HG02763 (cell line): ENCODE data around the gene HOXB7.

Source experiments
- ATAC-seq: cut with Tn5 transposase; IDR thresholded peaks from one replicate; pipeline ENCODE4 v1.9.1; 2021; ENCODE audit warnings: mild to moderate bottlenecking, moderate library complexity; ENCODE audit not compliant: unreplicated experiment

Gene HOXB7

DNA sequence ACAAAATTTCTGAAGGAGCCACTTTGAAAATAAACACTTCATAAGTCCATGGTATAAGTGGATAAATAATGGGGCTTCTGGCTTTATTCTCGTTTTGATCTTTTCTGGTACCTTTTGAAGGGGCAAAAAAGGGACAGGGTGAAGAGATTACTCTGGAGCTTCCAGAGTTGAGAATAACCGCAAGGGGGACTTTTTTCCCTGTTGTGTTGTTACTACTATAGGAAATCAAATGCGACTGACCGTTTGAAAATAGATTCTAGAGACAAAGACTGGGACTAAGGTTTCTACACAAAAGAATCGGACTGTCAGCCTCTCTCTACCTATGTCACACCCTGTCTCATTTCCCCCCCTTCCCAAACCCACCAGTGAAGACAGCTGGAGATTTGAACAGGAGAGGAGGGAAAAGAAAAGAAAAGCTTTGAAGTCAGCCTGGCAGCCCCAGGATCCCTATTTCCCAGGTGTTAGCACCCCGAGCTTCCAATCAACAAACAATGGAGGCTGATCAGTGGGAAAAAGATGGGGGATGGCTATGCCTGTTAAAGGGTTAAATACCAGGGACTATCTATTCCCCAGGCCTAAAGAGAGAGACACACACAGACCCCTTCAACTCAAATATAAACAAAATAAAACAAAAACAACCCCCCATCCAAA, 41.0 kb downstream of the HOXB7 start:
- no peak for ATAC-seq

DNA sequence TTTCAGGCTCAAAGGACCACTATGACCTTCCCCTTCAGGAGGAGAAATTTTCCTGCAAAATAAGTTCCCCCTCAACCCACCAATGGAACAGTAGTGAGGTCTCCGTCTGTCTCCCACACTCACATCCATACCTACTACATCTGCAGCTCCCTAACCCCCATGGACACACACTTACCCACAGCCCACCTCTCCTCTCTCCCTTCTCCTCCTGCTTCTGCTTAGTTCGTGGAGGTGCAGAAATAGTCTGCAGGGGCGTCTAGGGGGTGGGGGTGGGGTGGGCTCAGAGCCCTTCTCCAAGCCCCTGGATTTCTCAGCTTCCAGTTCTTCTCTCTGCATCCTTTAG, 41.6 kb downstream of the HOXB7 start:
- ATAC-seq: no peak

GRCh38 chr17:48568499-48569239, 42.1 kb downstream of the HOXB7 start:
- ATAC-seq: no peak

DNA sequence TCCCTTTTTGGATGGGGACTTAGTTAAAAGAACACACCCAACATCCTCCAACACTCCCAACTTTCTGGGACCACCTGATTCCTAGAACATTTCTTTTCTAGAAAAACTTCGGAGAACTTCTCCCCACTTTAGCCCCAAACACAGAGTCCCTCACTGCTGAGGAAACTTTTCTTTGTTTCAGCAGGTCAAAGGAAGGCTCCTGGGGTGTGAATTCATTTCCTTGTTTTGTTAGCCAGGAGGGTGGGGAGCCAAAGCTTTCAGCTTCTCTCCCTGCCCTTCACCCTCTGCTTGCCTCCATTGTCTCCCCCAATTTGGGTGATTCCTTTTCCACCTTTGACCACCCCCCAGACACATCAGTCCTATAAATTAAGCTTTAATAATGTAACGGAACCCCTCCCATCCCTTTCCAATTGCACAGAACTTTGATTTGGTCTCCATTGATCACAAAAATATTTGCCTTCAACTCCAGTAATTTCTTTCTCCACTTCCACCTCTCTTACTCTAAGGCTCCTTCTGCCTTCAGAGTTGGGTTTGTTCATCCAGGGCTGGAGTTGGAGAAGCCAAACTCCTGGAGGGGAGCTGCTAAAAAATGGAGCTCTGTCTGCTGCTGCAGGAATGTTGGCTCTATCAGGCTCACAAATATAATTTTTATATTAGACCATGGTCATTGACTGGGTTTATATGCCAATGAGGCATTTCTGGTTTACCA, 43.0 kb downstream of the HOXB7 start:
- ATAC-seq: no peak

DNA sequence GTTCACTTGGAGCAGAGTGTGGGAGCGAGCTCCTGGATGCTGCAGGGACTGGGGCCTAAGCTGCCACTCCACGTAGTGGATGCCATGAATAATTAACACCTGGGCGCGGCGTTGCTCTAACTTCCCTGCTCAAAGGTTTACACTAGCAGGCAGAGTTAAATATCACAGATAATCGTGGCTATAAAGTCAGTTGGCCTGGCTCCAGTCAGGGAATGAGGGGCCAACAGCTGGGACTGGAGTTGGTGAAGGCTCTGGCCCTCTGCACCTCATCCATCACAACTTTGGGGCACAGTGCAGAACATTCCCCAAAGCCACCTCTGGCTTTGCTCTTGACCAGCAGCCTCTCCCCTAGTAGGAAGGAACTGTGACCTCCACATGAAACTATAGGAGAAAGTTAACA, 43.6 kb downstream of the HOXB7 start:
- ATAC-seq: no peak

DNA sequence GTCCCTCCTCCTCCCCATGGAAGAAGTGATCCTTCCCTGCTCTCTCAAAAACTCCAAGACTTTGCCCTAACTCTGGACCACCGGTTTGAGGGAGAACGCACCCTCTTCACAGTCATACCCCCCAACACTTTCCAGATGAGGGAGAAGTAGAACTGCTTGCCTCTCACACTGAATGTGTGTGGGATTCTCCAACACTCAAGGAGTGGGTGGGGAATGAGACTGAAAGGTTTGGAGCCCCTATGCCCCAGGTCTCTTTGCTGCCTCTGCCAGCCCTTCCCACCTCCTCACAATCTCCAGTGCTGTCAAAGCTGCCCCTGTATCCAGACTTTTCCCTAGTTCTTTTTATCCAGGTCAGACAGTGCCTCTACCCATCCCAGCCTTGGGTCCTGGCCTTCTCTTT, 44.1 kb downstream of the HOXB7 start:
- no peak for ATAC-seq

GRCh38 chr17:48565925-48566710, 44.7 kb downstream of the HOXB7 start:
- ATAC-seq: no peak

DNA sequence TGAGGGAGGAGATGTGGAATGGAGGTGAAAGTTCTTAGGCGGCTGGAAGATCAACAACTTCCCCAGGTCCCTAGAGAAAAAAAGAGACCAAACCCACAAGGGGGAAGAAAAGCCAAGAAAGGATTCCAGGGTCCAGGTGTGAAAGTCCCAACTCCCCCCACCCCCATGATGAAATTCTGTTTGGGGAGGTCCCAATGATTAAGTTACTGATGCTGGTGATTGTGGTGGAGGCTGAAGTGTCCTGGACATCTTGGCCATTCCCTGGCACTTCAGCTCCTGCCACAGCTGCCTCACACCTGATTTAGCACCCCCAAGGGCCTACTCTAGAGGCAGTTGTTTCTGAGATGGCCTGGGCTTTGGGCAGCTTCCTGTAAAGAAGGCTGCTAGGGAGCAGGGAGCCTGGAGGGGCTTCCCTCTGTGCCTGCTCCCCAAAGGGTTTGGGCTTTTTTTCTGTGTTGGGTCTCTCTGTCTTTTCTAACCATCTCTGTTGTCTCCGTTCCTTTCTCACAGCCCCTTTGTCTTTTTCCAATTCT, 45.7 kb downstream of the HOXB7 start:
- ATAC-seq: no peak

DNA sequence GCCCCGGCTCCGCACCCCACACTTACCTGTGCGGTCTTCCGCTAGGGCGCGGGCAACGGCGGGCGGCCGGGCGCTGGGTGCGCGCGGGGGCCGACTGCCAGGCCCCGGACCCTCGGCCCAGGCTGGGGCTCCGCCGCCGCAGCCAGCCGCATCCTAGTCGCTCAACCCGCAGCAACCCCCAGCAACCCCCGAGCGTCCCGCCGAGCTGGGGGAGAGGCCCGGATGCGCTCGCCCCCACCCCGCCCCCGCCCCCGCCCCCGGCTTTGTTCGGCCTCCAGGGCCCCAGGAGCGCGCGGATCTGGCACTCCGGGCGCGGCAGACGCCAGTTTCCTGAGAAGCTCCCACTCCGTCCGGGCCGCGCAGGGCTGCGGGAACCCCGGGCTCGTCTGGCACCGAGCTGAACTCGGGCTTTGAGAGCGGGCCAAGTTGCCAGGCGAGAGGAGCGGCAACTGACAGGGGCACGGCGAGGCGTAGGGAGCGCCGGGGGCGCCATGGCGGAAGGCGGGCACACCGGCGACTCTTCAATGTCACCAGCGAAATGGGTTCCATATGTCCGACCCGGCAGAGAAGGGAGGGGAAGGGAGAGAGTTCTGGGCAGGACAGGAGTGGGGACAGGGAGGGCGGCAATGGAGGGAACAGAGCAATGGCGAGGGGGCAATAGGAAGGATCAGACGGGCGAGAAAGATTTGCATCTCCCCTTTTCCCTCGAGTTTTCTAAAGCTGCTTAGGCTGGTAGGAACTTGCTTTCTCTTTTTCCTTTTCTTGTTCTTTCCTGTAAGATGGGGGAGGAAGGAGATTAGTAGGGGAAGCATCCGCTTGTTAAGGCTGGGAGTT, 46.4 kb downstream of the HOXB7 start:
- no peak for ATAC-seq

DNA sequence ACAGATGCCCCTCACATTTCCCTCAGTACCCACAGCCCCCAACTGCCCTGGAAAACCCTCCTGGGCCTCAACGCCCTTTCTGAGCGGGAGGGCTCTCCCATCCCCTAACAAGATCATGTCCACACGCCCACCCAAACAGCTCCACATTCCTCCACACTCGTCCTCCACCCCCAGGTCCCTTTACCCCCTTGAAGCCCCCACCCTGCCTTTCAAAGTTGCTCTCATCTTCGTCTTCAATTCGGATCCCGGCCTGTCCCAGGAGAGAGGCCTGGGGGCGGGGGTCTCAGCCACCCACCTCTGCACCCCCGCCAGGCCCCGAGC, 47.0 kb downstream of the HOXB7 start:
- no peak for ATAC-seq

DNA sequence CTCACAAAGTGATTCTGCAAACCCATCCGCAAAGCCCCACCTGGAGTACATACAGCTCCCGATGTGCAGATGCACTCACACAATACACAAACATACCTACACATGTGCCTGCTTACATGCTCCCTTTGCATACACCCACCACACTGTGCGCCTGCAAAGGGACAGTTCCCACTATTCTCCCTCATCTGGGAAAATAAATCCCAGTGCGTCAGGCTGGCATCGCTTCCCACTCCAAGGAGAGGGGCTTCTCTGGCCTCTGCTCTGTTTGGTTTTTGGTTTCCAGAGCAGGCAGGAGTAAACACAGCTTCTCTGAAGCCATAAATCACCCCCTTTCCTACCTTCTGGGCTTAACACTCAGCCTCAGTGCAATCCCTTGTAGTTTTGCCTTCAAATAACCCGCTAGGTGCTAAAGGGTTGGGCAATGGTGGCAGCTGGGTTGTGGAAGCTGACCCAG, 47.4 kb downstream of the HOXB7 start:
- no peak for ATAC-seq

GRCh38 chr17:48562934-48563333, 47.9 kb downstream of the HOXB7 start:
- no peak for ATAC-seq

GRCh38 chr17:48561884-48562810, 48.7 kb downstream of the HOXB7 start:
- peak; percentile 41 for ATAC-seq

DNA sequence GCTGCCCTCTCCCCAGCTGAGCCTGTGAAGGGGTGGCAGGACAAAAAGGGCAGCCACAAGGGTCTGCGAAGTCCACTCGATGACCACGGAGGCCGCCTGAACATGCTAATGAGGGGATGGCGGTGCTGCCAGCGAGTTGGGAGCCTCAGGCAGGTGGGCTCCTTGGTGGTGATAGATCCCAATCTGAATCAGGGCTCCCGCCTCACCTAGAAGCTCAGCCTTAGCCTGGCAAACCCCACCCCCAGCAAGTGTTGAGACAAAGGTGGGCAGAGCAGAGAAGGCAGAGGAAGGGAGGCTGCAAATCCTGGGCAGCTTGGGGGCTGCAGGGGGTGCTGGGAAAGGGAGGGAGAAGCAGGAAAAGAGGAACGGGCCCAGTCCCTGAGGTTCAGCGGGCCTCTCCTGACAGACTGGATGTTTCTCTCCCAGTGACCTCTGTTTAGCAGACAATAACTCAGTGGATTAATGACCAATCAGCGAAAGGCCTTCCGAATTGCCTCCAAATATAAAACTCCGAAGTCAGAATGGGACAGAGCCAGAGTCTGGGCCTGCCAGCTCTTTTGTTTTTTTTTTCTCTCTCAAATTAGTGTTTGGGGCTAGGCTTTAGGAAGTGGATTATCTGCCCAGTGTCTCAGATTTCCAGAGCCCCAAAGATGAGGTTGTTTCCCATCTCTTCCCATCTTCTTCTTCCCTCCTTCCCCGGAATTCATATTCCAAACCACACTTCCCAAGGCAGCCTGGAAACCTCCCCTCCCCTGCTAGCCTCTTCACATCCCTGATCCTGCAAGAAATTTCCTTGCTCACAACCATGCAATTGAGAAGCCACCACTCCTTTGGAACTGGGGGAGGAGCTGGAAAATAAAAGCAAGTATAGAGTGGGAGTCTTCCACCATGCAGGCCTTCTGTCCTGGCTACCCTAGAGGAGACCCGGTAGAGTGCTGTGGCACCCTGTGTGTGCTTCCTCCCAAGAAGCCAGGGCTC, 50.7 kb downstream of the HOXB7 start:
- no peak for ATAC-seq

- ATAC-seq: no peak
Measured at GRCh38 chr17:48559122-48559839, 51.5 kb downstream of the HOXB7 start.

GRCh38 chr17:48558831-48559121, 52.0 kb downstream of the HOXB7 start:
- ATAC-seq: no peak

DNA sequence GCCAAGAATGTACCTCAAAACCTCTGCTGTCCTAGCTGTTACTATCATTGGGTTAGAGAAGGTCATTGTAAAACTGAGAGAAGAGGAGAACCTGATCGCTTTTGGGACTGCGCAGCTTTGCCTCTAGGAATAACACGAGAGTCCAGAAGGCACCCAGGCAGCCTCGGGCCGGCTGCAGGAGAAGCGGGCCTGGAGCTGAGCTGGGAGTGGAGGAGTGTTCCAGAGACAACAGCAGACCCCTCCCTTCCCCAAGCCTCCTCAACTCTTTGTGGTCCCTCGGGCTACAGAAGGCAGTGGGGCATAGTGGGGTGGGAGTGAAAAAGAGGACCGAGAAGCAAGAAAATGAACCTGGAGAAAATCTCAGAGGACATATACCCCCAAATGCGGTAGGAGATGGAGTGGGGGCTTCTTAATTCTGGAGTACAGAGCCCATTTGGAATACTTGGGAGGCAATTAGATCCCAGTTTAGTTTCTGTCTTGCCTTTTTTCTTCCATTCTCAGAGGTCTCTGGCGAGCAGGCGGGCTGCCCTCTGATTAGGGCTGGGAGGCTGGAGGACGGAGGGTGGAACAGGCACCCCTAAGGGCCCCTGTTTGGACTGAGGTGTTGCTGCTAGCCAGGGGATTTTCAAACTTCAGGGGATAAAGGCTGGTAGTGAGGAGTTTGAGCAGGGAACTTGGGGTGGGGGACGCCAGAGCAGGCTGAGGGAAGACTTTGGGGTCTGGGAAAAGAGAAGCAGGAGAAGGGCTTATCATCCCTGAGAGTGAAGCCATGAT, 52.6 kb downstream of the HOXB7 start:
- no peak for ATAC-seq
